Islet precursor cell (in vitro differentiated cells): ENCODE results near the gene AGAP1.
A peak's percentile ranks its signal among the peaks of the same experiment; 100 is the strongest.
"Not testable (repeated sequence)": the region's sequence is repeated elsewhere in the genome, so short reads cannot be mapped to it uniquely, and the experiment has no call there.

Experiments used
- DNase-seq: peaks from one replicate; pipeline ENCODE4 v3.0.0-alpha.2; 2018

Gene AGAP1

GRCh38 chr2:236056141-236056540, 562.3 kb downstream of the AGAP1 start:
- DNase-seq, result no peak

GRCh38 chr2:236057375-236057774, 563.5 kb downstream of the AGAP1 start:
- DNase-seq, result no peak

GRCh38 chr2:236061497-236061896, 567.7 kb downstream of the AGAP1 start:
- no peak for DNase-seq

- DNase-seq, result no peak
Observed at GRCh38 chr2:236061899-236062298, 568.1 kb downstream of the AGAP1 start.

- not testable (repeated sequence) for DNase-seq
Observed at GRCh38 chr2:236062806-236063205, 569.0 kb downstream of the AGAP1 start.

- no peak for DNase-seq
Observed at GRCh38 chr2:236063994-236064393, 570.2 kb downstream of the AGAP1 start.

GRCh38 chr2:236065314-236066160, 571.7 kb downstream of the AGAP1 start:
- DNase-seq, result no peak

- no peak for DNase-seq
Observed at GRCh38 chr2:236070236-236070635, 576.4 kb downstream of the AGAP1 start.

GRCh38 chr2:236073246-236073645, 579.4 kb downstream of the AGAP1 start:
- DNase-seq, result no peak

- DNase-seq, result no peak
Observed at GRCh38 chr2:236073867-236074655, 580.2 kb downstream of the AGAP1 start.

- no peak for DNase-seq
Observed at GRCh38 chr2:236075802-236076201, 582.0 kb downstream of the AGAP1 start.

GRCh38 chr2:236078297-236079255, 584.7 kb downstream of the AGAP1 start:
- DNase-seq, result peak; percentile 88

GRCh38 chr2:236080412-236080811, 586.6 kb downstream of the AGAP1 start:
- DNase-seq, result no peak

GRCh38 chr2:236081171-236081570, 587.3 kb downstream of the AGAP1 start:
- DNase-seq, result no peak

GRCh38 chr2:236082061-236082460, 588.2 kb downstream of the AGAP1 start:
- DNase-seq, result no peak

GRCh38 chr2:236083934-236084333, 590.1 kb downstream of the AGAP1 start:
- DNase-seq, result no peak

- no peak for DNase-seq
Observed at GRCh38 chr2:236085211-236085610, 591.4 kb downstream of the AGAP1 start.

- DNase-seq, result peak; percentile 89
Observed at GRCh38 chr2:236085647-236086046, 591.8 kb downstream of the AGAP1 start.

- no peak for DNase-seq
Observed at GRCh38 chr2:236086403-236086970, 592.6 kb downstream of the AGAP1 start.

GRCh38 chr2:236086971-236087465, 593.2 kb downstream of the AGAP1 start:
- DNase-seq, result no peak

- DNase-seq, result no peak
Observed at GRCh38 chr2:236088368-236089057, 594.7 kb downstream of the AGAP1 start.
